ENCODE data around the gene VRK2.

The VRK2 gene

DNA sequence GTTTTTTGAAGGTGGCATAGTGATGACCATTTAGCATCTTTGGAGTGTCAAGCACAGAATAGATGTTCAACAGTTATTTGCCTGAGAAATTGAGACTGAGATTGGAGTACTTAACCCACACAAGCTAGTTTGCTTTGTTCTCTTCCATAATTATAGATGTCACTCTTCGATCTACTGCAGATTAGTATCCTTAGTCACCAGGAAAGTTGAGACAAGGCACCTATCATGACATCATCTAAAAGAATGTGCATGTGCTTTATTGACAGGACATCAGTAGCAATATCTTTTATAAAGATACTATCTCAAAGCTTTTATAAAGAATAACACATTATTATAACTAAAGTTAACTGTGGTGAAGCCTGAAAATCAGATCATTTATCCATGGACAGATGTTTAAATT lies 6.4 kb downstream of the VRK2 start:
- DNase-seq (ENCODE audit: low spot score): no peak
- Histone ChIP-seq H3K27ac (no peak overlapping the region), H3K4me3 (no peak overlapping the region)
- TF ChIP-seq, protein P1, sequence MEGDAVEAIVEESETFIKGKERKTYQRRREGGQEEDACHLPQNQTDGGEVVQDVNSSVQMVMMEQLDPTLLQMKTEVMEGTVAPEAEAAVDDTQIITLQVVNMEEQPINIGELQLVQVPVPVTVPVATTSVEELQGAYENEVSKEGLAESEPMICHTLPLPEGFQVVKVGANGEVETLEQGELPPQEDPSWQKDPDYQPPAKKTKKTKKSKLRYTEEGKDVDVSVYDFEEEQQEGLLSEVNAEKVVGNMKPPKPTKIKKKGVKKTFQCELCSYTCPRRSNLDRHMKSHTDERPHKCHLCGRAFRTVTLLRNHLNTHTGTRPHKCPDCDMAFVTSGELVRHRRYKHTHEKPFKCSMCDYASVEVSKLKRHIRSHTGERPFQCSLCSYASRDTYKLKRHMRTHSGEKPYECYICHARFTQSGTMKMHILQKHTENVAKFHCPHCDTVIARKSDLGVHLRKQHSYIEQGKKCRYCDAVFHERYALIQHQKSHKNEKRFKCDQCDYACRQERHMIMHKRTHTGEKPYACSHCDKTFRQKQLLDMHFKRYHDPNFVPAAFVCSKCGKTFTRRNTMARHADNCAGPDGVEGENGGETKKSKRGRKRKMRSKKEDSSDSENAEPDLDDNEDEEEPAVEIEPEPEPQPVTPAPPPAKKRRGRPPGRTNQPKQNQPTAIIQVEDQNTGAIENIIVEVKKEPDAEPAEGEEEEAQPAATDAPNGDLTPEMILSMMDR (IDR thresholded peaks at IDR 0.05): no peak

DNA sequence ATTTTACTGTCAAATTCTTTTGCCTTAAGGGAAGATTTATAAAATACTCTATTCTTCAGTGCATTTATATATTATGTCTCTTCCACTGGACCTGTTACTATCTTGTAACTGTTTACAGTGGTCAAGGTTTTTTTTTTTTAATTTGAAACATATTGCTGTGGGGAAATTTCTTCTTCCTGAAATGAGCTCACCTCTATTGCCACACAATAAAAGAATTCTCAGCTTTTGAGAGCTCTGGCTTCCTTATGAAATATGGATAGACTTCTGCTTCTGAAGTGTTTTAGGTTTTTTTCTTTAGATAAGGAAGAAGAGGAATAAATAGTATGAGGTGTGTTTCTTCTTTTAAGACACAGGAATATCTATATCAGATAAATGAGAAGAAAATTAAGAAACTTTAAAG lies 7.7 kb downstream of the VRK2 start:
- TF ChIP-seq, protein P1 (IDR thresholded peaks at IDR 0.05): no peak
- DNase-seq (ENCODE audit: low spot score): no peak
- Histone ChIP-seq H3K4me3 (no peak overlapping the region), H3K27ac (no peak overlapping the region)

DNA sequence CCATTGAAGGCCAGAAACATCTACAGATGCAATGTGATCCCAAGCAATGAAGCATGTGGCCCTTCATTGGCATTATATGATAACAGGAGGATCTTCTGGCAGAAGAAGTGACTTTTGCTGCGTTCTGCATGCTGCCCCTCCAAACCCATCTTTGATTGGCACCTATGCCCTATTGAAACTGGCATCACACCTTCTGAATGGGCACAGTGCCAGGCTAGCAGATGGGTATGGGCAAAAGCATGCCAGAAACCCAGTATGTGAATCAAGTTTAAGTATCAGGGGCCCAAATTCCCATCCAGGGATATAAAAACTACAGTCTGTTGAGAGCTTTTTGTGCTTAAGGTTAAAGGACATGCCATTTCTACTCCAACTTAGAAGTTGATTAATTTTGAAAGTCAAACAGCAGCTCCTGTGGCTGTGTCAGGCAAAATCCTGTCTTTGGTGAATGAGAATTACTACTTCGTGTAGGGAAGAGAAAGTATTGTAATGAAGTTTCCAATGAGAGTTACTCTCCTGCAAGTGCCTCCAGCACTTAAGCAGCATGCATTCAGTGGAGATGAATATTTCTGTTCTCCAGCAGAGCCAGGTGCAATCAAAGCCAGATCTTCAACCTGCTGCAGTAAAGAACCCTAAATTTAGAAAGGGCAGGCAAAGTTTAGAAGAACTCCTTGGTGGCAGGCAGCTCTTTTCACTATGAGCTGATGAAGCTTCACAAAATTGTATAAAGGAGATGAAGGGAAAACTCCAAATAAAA lies 8.6 kb downstream of the VRK2 start:
- DNase-seq (ENCODE audit: low spot score): no peak
- TF ChIP-seq, protein P1 (IDR thresholded peaks at IDR 0.05): no peak
- Histone ChIP-seq H3K4me3 (no peak overlapping the region), H3K27ac (no peak overlapping the region)

DNA sequence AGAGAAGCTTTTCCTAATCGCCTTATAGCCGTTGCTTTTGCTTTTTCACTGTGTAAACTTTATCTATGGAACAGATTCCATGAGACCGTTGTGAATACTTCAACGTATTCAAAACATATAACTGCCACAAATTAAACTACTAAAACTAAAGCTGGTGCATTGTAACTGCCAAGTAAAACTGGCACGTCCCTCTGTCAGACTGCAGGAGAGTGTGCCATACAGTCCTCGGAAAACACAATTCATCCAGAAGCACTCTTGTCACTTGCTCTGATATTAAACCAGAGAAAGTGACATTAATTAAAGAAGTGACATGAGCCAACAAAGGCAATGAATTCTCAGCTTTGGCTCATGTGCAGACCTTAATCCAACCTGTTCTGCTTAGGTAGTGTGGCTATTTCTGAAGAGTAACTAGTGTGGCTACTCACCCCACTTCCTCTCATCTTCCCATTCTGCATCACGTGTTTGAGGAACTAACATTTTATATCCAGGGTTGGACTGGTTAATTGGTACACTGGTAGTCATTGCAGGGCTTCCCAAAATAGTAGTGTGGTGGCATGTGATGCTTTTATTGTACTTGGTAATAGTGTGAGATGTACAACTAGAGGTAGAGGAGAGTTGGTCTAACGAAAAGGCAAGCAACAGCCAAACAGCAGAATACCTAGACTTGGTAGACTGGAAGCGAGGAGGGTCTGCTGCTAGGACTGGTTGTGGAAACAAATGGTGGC lies 9.7 kb downstream of the VRK2 start:
- Histone ChIP-seq H3K27ac (no peak overlapping the region), H3K4me3 (no peak overlapping the region)
- DNase-seq (ENCODE audit: low spot score): no peak
- TF ChIP-seq, protein P1 (IDR thresholded peaks at IDR 0.05): no peak

DNA sequence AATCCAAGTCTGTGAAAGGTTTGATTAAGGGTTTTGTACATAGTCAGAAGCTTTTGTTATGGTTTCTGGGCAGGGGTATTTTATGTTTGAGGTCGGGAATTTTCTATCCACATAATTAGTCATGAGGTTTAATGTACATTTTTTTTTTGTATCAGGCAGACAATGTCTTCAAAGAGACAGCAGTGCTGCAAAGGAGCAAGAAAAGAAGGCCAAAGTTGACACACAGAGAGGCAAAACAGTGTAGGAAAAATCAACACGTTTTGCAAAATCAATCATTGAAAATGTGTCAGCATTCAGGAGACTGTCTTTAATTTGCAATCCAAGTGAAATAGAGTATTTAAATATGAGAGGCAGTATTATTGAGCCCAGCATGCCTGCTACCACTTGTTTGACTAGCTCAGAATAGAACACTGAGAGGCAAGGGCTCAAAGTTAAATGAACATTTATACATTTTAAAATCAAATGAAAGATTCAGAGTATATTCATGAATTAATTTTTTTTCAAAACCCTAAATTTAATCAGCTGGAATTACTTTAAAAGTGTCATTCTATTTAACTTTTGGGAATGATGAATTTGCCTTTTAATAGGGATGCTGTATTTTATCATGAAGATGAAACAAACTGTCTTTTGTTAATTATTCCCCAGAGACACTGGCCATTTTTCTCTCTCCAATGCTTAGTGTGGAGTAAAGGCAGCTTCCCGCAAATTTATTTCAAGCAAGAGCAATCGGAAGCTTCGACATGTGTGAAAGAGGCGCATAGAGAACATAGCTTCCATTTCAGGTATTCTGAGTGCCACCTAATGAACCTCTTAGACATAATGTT lies 11.3 kb downstream of the VRK2 start:
- Histone ChIP-seq H3K27ac (no peak overlapping the region), H3K4me3 (no peak overlapping the region)
- DNase-seq (ENCODE audit: low spot score): no peak
- TF ChIP-seq, protein P1 (IDR thresholded peaks at IDR 0.05): no peak

DNA sequence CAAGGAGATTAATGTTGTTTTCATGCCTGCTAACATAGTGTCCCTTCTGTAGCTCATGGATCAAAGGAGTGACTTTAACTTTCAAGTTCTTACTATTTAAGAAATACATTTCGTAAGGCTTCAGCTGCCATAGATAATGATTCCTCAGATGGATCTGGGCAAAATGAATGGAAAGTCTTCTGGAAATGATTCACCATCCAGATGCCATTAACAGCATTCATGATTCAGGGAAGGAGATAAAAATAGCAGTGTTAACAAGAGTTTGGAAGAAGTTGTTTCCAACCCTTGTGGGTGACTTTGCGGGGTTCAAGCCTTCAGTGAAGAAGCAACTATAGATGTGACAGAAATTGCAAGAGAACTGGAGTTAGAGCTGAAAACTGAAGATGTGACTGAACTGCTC lies 17.0 kb downstream of the VRK2 start:
- peak overlapping the region in 1 of 2 donors; percentile 31 for H3K27ac ChIP-seq
- TF ChIP-seq, protein P1 (IDR thresholded peaks at IDR 0.05): no peak
- H3K4me3 ChIP-seq: no peak overlapping the region
- DNase-seq (ENCODE audit: low spot score): no peak
